Stimulated activated CD4-positive, alpha-beta T cell treated with anti-CD3 and anti-CD28 coated beads, Interleukin-2, amount 100 ng/mL, for 48 hours (primary cell): ENCODE measurements around the gene PKP2.

Experiments
- DNase-seq, 2 donors: peaks; one replicate each; pipeline ENCODE4 v3.0.0-alpha.2; 2020

The PKP2 gene

GRCh38 chr12:32743264-32743663, 153.3 kb downstream of the PKP2 start:
- no peak for DNase-seq

GRCh38 chr12:32742133-32742532, 154.4 kb downstream of the PKP2 start:
- no peak for DNase-seq
